Mesenchymal stem cell (in vitro differentiated cells and primary cell): Measurements from ENCODE around the gene JMJD7.

ENCODE experiments used
- DNase-seq: peaks from one replicate; pipeline ENCODE4 v3.0.0-alpha.2; 2013
- H2AFZ ChIP-seq: one replicate; pipeline ENCODE4 v1.6.1; 2013; ENCODE audit warnings: low read depth, mild to moderate bottlenecking, control low read depth, inconsistent platforms, low read length, moderate library complexity
- H2AK5ac ChIP-seq: 2 replicates; pipeline ENCODE4 v1.6.1; 2013; ENCODE audit warnings: low read length, moderate library complexity, mild to moderate bottlenecking, inconsistent platforms; ENCODE audit not compliant: severe bottlenecking
- H2BK120ac ChIP-seq: one replicate; pipeline ENCODE4 v1.6.1; 2013; ENCODE audit warnings: low read depth, mild to moderate bottlenecking, inconsistent platforms, low read length, moderate library complexity
- H2BK12ac ChIP-seq, 2 experiments: one replicate each; pipeline ENCODE4 v1.6.1; 2013; ENCODE audit warnings: inconsistent platforms in 2 of 2, low read length in 2 of 2, mild to moderate bottlenecking in 2 of 2, moderate library complexity in 2 of 2, control low read depth in 1 of 2
- H2BK15ac ChIP-seq: one replicate; pipeline ENCODE4 v1.6.1; 2013; ENCODE audit warnings: mild to moderate bottlenecking, low read depth, inconsistent platforms; ENCODE audit not compliant: poor library complexity, severe bottlenecking
- H2BK5ac ChIP-seq: 2 replicates; pipeline ENCODE4 v1.6.1; 2013; ENCODE audit warnings: low read depth, mild to moderate bottlenecking, low read length, control low read depth, inconsistent platforms; ENCODE audit not compliant: poor library complexity, severe bottlenecking
- H3K14ac ChIP-seq, 2 experiments: one replicate each; pipeline ENCODE4 v1.6.1; 2013; ENCODE audit warnings: inconsistent platforms in 2 of 2, low read length in 2 of 2, control low read depth in 1 of 2, mild to moderate bottlenecking in 1 of 2, moderate library complexity in 1 of 2
- H3K18ac ChIP-seq, 2 experiments: one replicate each; pipeline ENCODE4 v1.6.1; 2013; ENCODE audit warnings: inconsistent platforms in 2 of 2, low read length in 2 of 2, control low read depth in 1 of 2, low read depth in 1 of 2, mild to moderate bottlenecking in 1 of 2
- H3K23ac ChIP-seq, 2 experiments: one replicate each; pipeline ENCODE4 v1.6.1; 2013; ENCODE audit warnings: inconsistent platforms in 2 of 2, low read length in 2 of 2, mild to moderate bottlenecking in 2 of 2, moderate library complexity in 2 of 2, control low read depth in 1 of 2
- H3K27ac ChIP-seq: 2 replicates; pipeline ENCODE4 v1.5.1; 2013; ENCODE audit warnings: mild to moderate bottlenecking, moderate library complexity, low read length, control low read depth, inconsistent platforms; ENCODE audit not compliant: poor library complexity, severe bottlenecking
- H3K27me3 ChIP-seq, 2 experiments: 2 replicates each; pipeline versions ENCODE4 v1.6.1 to v1.7.0; 2013; ENCODE audit warnings: low read length in 2 of 2, mild to moderate bottlenecking in 2 of 2, moderate library complexity in 2 of 2, control low read depth in 1 of 2, inconsistent platforms in 1 of 2; ENCODE audit not compliant: control insufficient read depth in 1 of 2, insufficient read depth in 1 of 2
- H3K36me3 ChIP-seq, 2 experiments: 2 replicates each; pipeline versions ENCODE4 v1.6.1 to v1.7.0; 2013; ENCODE audit warnings: low read length in 2 of 2, control low read depth in 1 of 2, inconsistent platforms in 1 of 2, low read depth in 1 of 2, mild to moderate bottlenecking in 1 of 2; ENCODE audit not compliant: insufficient read depth in 2 of 2, control insufficient read depth in 1 of 2
- H3K4ac ChIP-seq, 2 experiments: one replicate each; pipeline ENCODE4 v1.6.1; 2013; ENCODE audit warnings: inconsistent platforms in 2 of 2, low read length in 2 of 2, mild to moderate bottlenecking in 2 of 2, moderate library complexity in 2 of 2, control low read depth in 1 of 2, low read depth in 1 of 2
- H3K4me1 ChIP-seq: 2 replicates; pipeline ENCODE4 v1.6.1; 2013; ENCODE audit warnings: low read depth, low read length, control low read depth; ENCODE audit not compliant: control insufficient read depth, insufficient read depth
- H3K4me2 ChIP-seq: 2 replicates; pipeline ENCODE4 v1.6.1; 2013; ENCODE audit warnings: low read length, mild to moderate bottlenecking, inconsistent platforms; ENCODE audit not compliant: poor library complexity, severe bottlenecking
- H3K4me3 ChIP-seq, 2 experiments: 2 replicates each; pipeline versions ENCODE4 v1.5.1 to v1.7.0; 2013; ENCODE audit warnings: low read length in 2 of 2, mild to moderate bottlenecking in 2 of 2, control low read depth in 1 of 2, low read depth in 1 of 2; ENCODE audit not compliant: insufficient read depth in 1 of 2
- H3K79me1 ChIP-seq: replicated peaks from 2 replicates; pipeline ENCODE4 v1.6.1; 2013; ENCODE audit warnings: mild to moderate bottlenecking, control low read depth, low read length, inconsistent platforms; ENCODE audit not compliant: poor library complexity, severe bottlenecking
- H3K9ac ChIP-seq: 2 replicates; pipeline ENCODE4 v1.7.0; 2013; ENCODE audit warnings: mild to moderate bottlenecking, low read length, moderate library complexity
- H3K9me3 ChIP-seq: 2 replicates; pipeline ENCODE4 v1.7.0; 2013; ENCODE audit warnings: mild to moderate bottlenecking, low read length; ENCODE audit not compliant: control insufficient read depth
- H4K8ac ChIP-seq: one replicate; pipeline ENCODE4 v1.6.1; 2013; ENCODE audit warnings: inconsistent platforms, mild to moderate bottlenecking, low read length, moderate library complexity
- H4K91ac ChIP-seq: one replicate; pipeline ENCODE4 v1.6.1; 2013; ENCODE audit warnings: mild to moderate bottlenecking, low read length, inconsistent platforms
- WGBS: methylation state at CpG from one replicate; pipeline ENCODE4 v1.1.7; 2013; ENCODE audit warnings: mixed read lengths; 5-methylcytosine and 5-hydroxymethylcytosine counted together

Gene JMJD7

GRCh38 chr15:41851755-41852370 is 24.0 kb downstream of the JMJD7 start:
- Histone ChIP-seq H2AK5ac (no peak overlapping the region), H2BK12ac (no peak overlapping the region), H3K23ac (no peak overlapping the region), H3K14ac (no peak overlapping the region), H2BK5ac (no peak overlapping the region), H4K91ac (no peak overlapping the region), H2AFZ (no peak overlapping the region), H3K79me1 (no peaks in the 10 kb centered on the region), H3K4me1 (peaks cover 10% of the 10 kb centered on the region), H3K9ac (no peak overlapping the region), H2BK120ac (no peak overlapping the region), H3K4me3 (no peak overlapping the region), H2BK15ac (no peak overlapping the region), H3K36me3 (peaks cover 8 to 69% of the 10 kb centered on the region in 2 experiments), H3K4ac (no peak overlapping the region), H3K27me3 (peaks cover 0 to 71% of the 10 kb centered on the region in 2 experiments), H3K9me3 (no peaks in the 10 kb centered on the region), H3K27ac (no peak overlapping the region), H3K4me2 (no peak overlapping the region), H3K18ac (no peak overlapping the region), H4K8ac (no peak overlapping the region)
- 93% methylated on average over 6 of the region's 8 CpGs for WGBS
- DNase-seq: no peak

DNA sequence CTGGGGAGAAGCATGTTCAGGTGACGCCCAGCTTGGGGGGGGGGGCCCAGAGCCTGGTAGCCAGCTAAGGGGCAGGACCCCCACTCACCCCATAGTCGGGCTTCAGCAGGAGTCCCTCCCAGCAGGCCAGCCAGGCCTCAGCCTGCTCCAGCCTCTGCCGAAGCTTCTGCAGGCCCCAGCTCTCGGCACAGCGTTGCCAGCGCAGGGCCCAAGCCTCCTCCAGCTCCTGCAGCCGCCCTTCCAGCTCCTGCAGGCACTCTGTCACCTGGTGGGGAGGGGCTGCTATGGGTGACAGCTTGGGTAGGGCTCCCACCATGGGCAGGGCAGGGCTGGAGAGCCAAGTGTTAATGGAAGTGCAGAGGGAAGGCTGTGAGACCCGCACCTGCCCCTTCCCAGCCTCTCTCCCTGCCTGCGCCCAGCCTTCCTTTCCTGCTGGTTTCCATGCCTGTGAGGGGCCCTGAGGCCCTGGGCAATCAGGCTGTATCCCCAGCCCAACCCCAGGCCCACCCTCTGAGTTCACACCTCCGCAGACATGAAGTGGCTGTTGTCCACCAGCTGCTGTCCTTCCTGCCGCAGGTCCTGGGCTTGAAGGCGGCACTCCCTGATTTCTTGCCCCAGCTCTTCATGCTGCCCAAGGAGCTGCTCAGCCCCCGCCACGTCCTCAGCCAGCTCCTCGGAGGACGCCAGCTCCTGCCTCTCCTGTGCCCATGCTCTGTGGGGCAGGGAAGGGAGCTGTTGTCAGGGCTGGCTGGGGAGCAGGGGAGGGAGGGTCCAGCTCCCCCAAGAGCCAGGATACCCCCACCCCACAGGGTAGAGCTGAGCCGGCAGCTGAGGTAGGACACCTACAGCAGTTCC is 25.1 kb downstream of the JMJD7 start:
- no peak overlapping the region for H3K27ac ChIP-seq
- no peaks in the 10 kb centered on the region for H3K79me1 ChIP-seq
- no peak overlapping the region for H3K4me3 ChIP-seq
- no peak overlapping the region for H2AFZ ChIP-seq
- DNase-seq: no peak
- H2BK12ac ChIP-seq: no peak overlapping the region
- H3K18ac ChIP-seq: no peak overlapping the region
- H2AK5ac ChIP-seq: no peak overlapping the region
- peak overlapping the region in 1 of 2 experiments; percentile 10 for H3K23ac ChIP-seq
- no peak overlapping the region for H3K9ac ChIP-seq
- no peak overlapping the region for H2BK120ac ChIP-seq
- no peak overlapping the region for H2BK15ac ChIP-seq
- H4K8ac ChIP-seq: no peak overlapping the region
- H3K14ac ChIP-seq: no peak overlapping the region
- peaks cover 0 to 71% of the 10 kb centered on the region in 2 experiments for H3K27me3 ChIP-seq
- no peak overlapping the region for H3K4ac ChIP-seq
- H3K9me3 ChIP-seq: no peaks in the 10 kb centered on the region
- H3K4me1 ChIP-seq: peaks cover 10% of the 10 kb centered on the region
- no peak overlapping the region for H4K91ac ChIP-seq
- 80% methylated on average over 16 of the region's 17 CpGs for WGBS
- H3K4me2 ChIP-seq: no peak overlapping the region
- peaks cover 7 to 63% of the 10 kb centered on the region in 2 experiments for H3K36me3 ChIP-seq
- no peak overlapping the region for H2BK5ac ChIP-seq

DNA sequence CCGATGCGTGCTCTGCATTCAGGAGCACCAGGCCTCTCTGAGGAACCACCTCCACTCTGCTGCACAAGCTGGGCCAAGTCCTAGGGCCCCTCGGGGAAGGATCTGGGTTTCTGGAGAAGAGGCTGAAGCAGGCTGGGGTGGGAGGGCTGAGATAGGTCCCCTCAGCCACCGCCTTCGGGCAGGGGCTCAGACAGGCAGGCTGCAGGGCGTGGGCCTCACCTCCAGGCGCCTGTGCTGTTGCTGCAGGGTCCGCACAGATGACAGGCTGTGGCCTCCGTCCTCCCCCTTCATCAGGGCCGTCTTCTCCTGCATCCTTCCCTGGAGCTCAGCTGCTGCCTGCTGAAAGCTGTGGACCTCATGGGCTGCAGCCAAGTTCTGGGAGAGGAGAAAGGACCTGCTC is 25.9 kb downstream of the JMJD7 start:
- Histone ChIP-seq H3K79me1 (no peaks in the 10 kb centered on the region), H4K8ac (no peak overlapping the region), H2AK5ac (no peak overlapping the region), H3K27ac (no peak overlapping the region), H3K9ac (no peak overlapping the region), H2BK12ac (no peak overlapping the region), H3K23ac (no peak overlapping the region), H3K9me3 (no peaks in the 10 kb centered on the region), H3K36me3 (peaks cover under 1 to 59% of the 10 kb centered on the region in 2 experiments), H2BK120ac (no peak overlapping the region), H3K18ac (no peak overlapping the region), H3K27me3 (peaks cover 0 to 71% of the 10 kb centered on the region in 2 experiments), H3K4me3 (no peak overlapping the region), H3K4ac (no peak overlapping the region), H3K4me1 (peaks cover 10% of the 10 kb centered on the region), H2AFZ (no peak overlapping the region), H2BK15ac (no peak overlapping the region), H2BK5ac (no peak overlapping the region), H4K91ac (no peak overlapping the region), H3K14ac (no peak overlapping the region), H3K4me2 (no peak overlapping the region)
- no peak for DNase-seq
- WGBS: 92% methylated on average over 10 of the region's 10 CpGs

DNA sequence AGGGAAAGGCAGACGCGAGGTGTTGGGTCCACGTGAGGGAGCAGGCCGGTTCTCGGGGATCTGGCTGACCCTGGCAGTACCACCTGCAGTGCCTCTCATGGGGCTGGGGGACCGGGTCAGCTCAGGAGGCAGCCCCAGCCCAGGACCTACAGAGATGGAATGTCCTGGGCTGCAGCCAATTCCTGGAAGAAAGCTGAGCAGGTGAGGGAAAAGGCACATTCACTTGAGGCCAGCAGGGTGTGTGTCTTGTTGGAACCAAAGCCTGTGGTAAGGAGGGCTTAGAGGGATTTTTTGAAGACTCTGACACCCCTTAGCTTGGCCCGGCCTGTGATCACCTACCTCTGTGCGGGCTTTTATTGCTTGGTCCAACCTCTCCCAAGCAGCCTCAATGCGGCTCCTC is 26.6 kb downstream of the JMJD7 start:
- Histone ChIP-seq H3K79me1 (no peaks in the 10 kb centered on the region), H2AFZ (no peak overlapping the region), H2BK15ac (no peak overlapping the region), H3K18ac (no peak overlapping the region), H3K4me3 (no peak overlapping the region), H2BK120ac (no peak overlapping the region), H3K14ac (no peak overlapping the region), H3K27me3 (peaks cover 0 to 73% of the 10 kb centered on the region in 2 experiments), H2AK5ac (no peak overlapping the region), H3K23ac (no peak overlapping the region), H4K8ac (no peak overlapping the region), H4K91ac (no peak overlapping the region), H3K4ac (no peak overlapping the region), H3K36me3 (peaks cover 0 to 53% of the 10 kb centered on the region in 2 experiments), H3K9me3 (no peaks in the 10 kb centered on the region), H3K4me2 (no peak overlapping the region), H3K9ac (no peak overlapping the region), H2BK12ac (no peak overlapping the region), H3K27ac (no peak overlapping the region), H3K4me1 (peaks cover 10% of the 10 kb centered on the region), H2BK5ac (no peak overlapping the region)
- DNase-seq: no peak
- WGBS: 96% methylated on average over 9 of the region's 9 CpGs
